Muscle layer of duodenum (tissue), 2 donors: Measurements from ENCODE around the gene NT5C3A.

Experiments used
- H3K27ac ChIP-seq: one replicate; pipeline ENCODE4 v1.7.0; 2013; ENCODE audit warnings: mild to moderate bottlenecking, low read length
- H3K27me3 ChIP-seq: one replicate; pipeline ENCODE4 v1.7.0; 2013; ENCODE audit warnings: low read depth, mild to moderate bottlenecking, control low read depth, low read length
- H3K36me3 ChIP-seq, 2 donors: one replicate each; pipeline ENCODE4 v1.7.0; 2013; ENCODE audit warnings: low read length in 2 of 2, control low read depth in 1 of 2, mild to moderate bottlenecking in 1 of 2; ENCODE audit not compliant: insufficient read depth in 2 of 2, control insufficient read depth in 1 of 2
- H3K4me1 ChIP-seq, 2 donors: one replicate each; pipeline ENCODE4 v1.7.0; 2013; ENCODE audit warnings: low read length in 2 of 2, mild to moderate bottlenecking in 2 of 2, control low read depth in 1 of 2, moderate library complexity in 1 of 2; ENCODE audit not compliant: insufficient read depth in 2 of 2, control insufficient read depth in 1 of 2
- H3K4me3 ChIP-seq, 2 donors: one replicate each; pipeline ENCODE4 v1.7.0; 2013; ENCODE audit warnings: low read length in 2 of 2, low read depth in 1 of 2, mild to moderate bottlenecking in 1 of 2
- H3K9me3 ChIP-seq, 2 donors: one replicate each; pipeline ENCODE4 v1.7.0; 2013; ENCODE audit warnings: low read length in 2 of 2, control low read depth in 1 of 2, mild to moderate bottlenecking in 1 of 2; ENCODE audit not compliant: control insufficient read depth in 1 of 2
- donor health status: healthy.

The NT5C3A gene

DNA sequence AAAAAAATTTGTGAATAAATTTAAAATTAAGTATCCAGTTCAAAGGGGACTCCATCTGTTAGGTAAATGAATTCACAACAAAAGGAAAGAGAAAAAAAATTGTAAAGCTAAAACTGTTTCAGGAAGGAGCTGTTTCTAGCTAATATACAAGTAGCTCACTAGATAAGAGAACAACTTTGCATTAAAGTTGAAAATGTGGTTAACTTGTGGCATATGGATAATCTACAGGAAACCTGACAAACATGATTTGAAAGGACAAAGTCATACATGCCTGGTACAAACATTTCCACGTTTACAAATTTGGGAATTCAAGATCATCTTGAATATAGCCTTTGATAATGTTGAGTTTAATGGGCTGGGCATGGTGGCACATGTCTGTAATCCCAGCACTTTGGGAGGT lies 8.9 kb downstream of the NT5C3A start:
- Histone ChIP-seq H3K27ac (no peak overlapping the region), H3K9me3 (no peaks in the 10 kb centered on the region), H3K36me3 (no peaks in the 10 kb centered on the region), H3K4me3 (no peak overlapping the region), H3K4me1 (peaks cover under 1 to 15% of the 10 kb centered on the region in 2 donors), H3K27me3 (no peaks in the 10 kb centered on the region)

DNA sequence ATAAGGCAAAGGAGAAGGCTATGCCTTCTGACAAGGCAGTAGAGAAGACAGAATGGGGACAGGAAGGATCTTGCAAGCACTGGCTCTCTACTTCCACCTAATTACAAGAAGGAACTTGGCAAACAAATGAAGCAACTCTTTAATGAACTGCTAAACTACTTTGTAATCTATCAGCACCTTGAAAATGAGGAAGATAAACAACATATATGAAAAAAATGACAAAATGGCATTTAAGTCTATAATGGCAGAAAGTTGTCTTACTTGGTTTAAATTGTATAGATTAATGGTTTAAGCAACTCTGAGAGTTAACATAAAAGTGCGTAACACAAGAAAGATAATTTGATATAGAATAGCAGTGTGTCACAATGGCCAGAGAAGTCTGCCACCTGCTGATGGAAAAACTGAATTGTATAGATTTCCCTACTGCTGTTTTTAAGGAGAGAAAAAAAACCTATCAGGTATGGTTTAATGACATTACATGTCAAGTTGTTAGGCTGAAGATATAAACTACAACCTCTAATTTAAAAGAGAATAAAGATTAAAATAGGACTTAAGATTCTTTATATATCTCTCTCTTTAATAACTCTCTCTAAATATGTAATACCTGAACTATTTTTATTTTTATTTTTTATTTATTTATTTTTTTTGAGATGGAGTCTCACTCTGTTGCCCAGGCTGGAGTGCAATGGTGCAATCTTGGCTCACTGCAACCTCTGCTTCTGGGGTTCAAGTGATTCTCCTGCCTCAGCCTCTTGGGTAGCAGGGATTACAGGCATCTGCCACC lies 11.8 kb downstream of the NT5C3A start:
- no peaks in the 10 kb centered on the region for H3K27me3 ChIP-seq
- no peaks in the 10 kb centered on the region for H3K36me3 ChIP-seq
- no peaks in the 10 kb centered on the region for H3K9me3 ChIP-seq
- peak overlapping the region; percentile 52 for H3K27ac ChIP-seq
- H3K4me3 ChIP-seq, result peak overlapping the region in 1 of 2 donors; percentile 16
- H3K4me1 ChIP-seq, result peaks cover 6 to 14% of the 10 kb centered on the region in 2 donors

DNA sequence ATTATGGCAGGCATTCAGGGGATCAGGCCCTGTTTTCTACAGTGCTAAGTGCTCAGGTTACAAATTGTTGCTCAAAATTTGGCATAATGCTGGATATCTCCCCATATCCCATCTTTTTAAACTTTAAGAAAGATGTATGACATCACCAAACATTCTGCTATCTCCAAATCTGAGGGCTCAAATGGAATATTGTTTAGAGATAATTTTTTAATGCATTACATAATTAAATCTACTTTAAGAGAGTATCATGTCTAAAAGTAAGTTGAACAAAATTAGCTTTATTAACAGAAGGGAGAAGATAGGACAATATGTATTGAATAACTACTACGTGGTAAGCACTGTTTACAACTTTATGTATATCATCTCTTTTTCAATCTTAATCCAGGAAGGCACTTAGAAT lies 13.9 kb downstream of the NT5C3A start:
- Histone ChIP-seq H3K4me1 (peaks cover 8 to 23% of the 10 kb centered on the region in 2 donors), H3K4me3 (no peak overlapping the region), H3K9me3 (no peaks in the 10 kb centered on the region), H3K36me3 (no peaks in the 10 kb centered on the region), H3K27me3 (no peaks in the 10 kb centered on the region), H3K27ac (no peak overlapping the region)

DNA sequence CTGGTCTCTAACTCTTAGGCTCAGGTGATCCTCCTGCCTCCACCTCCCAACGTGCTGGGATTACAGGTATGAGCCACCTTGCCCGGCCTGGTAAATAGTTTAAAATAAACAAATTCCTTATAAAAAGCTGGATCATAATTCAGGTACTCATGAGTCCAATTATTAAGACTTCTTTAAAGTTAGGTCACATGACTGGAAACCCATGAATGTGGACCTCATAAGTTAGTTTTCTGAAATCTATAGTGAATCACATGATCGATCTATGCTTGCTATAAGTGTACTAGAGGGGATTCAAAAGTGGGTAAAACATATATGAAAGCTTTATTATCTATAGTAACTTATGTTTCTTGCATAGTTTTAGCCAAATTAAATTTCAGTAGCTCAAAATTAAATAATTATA lies 14.3 kb downstream of the NT5C3A start:
- Histone ChIP-seq H3K36me3 (no peaks in the 10 kb centered on the region), H3K9me3 (no peaks in the 10 kb centered on the region), H3K4me3 (no peak overlapping the region), H3K27ac (no peak overlapping the region), H3K4me1 (peaks cover 11 to 23% of the 10 kb centered on the region in 2 donors), H3K27me3 (no peaks in the 10 kb centered on the region)

DNA sequence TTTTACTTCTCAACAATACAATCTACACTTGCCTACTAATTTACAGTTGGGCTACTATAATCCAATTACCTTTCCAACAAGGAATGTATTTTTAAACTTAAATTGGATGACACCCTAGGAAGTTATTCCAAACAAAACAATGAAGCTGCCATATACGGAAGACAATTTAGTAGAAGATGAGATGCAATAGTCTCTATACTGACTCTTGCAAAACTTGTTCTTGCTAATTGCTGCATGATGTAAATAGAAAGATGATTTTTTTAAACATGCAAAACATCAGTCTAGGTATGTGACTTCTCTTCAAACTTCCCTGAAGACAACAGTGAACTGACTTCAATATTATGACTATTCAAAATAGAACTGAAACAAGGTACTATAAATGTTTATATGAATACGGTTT lies 17.6 kb downstream of the NT5C3A start:
- Histone ChIP-seq H3K4me3 (no peak overlapping the region), H3K27me3 (no peaks in the 10 kb centered on the region), H3K9me3 (no peaks in the 10 kb centered on the region), H3K36me3 (no peaks in the 10 kb centered on the region), H3K27ac (peak overlapping the region; percentile 92), H3K4me1 (peaks cover 11 to 23% of the 10 kb centered on the region in 2 donors)

DNA sequence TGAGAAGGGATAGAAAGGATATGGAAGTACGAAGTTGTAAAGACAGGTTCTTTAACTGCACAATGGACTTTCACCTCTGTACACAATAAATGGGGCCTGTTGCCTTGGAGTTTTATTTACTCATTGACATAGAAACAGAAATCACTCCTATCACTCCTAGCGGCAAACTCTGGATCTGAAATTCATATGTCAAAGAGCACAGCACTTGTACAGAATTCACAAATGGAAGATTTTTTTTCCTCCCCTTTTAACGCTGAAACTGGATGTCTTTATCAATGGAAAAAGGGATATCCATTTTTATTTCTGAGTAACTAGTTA lies 18.2 kb downstream of the NT5C3A start:
- H3K4me3 ChIP-seq, result peak overlapping the region in 1 of 2 donors; percentile 16
- peak overlapping the region; percentile 92 for H3K27ac ChIP-seq

DNA sequence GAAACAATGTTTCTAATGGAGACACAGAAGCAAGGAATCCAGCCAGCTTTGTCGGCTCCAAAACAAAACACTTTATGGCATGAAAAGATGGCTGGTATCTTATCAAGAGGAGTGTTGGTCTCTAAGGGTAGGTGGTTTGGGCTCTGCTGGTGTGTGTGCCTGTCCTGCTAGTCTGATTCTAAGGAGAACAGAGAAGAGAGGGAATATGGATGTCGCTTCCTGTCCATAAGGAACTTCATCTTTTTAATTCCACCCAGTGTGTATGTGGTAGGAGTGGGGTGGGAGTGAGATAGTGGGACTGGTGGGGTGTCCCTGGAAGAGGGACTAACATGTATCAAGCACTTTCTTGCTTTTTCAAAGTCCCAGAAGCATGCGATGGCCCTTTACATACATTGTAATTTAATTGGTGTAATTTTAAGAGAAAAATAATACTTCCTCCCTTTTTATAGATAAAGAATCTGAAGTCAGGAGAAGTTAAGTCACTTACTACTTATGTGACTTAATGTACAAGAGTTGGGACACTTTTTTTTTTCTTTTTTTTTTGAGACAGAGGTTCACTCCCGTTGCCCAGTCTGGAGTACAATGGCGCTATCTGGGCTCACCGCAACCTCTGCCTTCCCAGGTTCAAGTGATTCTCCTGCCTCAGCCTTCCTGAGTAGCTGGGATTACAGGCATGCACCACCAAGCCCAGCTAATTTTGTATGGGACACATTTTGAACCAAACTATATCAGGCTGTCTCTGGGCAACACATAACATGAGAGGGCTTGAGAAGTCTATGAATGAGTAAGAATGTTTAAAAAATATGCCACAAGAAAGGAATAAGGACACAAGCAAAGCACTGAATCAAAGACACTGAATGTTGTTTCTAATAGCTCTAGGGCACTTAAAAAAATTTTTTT lies 18.8 kb downstream of the NT5C3A start:
- Histone ChIP-seq H3K9me3 (no peaks in the 10 kb centered on the region), H3K4me3 (peak overlapping the region in 1 of 2 donors; percentile 16), H3K36me3 (no peaks in the 10 kb centered on the region), H3K4me1 (peaks cover 13 to 21% of the 10 kb centered on the region in 2 donors), H3K27me3 (no peaks in the 10 kb centered on the region), H3K27ac (peak overlapping the region; percentile 92)

More for the DNA sequence above, 18.2 kb downstream of the NT5C3A start:
- H3K4me1 ChIP-seq, result peaks cover 11 to 21% of the 10 kb centered on the region in 2 donors
- no peaks in the 10 kb centered on the region for H3K9me3 ChIP-seq
- no peaks in the 10 kb centered on the region for H3K27me3 ChIP-seq
- H3K36me3 ChIP-seq, result no peaks in the 10 kb centered on the region

DNA sequence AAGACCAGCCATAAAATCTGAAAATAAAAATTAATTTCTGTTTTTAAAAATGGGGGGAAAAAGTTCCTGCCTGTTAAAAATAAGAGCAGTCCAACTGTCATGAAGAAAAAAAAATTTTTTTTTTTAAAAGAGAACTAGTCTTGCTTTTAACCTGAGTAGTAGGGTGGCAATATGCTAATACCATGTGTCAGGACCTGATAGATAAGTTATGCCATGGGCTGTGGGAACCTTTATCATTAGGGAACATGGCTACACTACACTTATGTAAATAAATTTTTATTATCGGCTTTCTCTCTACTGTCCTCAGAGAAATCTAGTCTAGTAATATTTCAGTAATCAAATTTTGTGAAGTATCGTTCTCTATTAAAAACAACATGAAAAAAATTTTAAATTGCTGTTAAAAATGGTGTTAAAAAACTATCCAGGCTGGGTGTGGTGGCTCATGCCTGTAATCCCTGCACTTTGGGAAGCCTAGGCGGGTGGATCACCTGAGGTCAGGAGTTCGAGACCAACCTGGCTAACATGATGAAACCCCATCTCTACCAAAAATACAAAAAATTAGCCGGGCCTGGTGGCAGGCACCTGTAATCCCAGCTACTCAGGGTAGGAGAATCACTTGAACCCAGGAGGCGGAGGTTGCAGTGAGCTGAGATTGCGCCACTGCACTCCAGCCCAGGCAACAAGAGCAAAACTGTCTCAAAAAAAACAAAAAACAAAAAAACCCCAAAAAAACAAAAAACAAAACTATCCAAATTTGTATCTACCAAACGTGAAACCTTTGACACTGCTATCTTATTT lies 20.7 kb downstream of the NT5C3A start:
- Histone ChIP-seq H3K4me3 (no peak overlapping the region), H3K27me3 (no peaks in the 10 kb centered on the region), H3K9me3 (no peaks in the 10 kb centered on the region), H3K36me3 (no peaks in the 10 kb centered on the region), H3K27ac (no peak overlapping the region), H3K4me1 (peaks cover 14 to 30% of the 10 kb centered on the region in 2 donors)

DNA sequence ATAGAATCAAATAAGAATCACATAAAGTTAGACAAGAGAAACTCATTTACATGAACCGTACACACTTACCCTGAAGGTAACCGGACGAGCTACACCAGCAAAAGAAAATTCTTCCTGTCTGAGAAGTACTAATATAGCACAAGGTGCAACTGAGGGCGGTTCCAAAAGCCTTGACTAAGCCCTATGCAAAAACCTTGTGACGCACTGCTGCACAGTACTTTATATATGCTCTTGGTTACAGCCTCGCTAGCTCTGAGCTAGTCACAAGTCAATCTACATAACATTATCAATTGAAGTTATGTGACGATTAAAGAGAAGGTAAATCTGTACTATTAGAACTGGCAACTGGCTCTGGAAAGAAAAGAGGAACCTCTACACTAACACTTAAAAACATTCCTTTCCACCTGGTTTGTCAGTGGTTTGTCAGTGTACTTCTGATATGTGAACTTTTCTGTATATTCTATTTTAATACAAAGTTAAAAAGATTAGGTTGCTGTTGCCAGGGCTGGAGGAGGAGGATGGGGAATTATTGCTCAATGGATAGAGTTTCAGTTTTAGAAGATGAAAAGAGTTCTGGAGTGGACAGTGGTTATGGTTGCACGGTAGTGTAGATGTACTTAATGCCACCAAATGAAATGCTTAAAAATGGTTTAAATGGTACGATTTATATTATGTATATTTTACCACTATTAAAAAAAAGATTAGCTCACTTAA lies 21.6 kb downstream of the NT5C3A start:
- H3K4me3 ChIP-seq, result peak overlapping the region; percentile 14 to 26
- H3K36me3 ChIP-seq, result no peaks in the 10 kb centered on the region
- no peaks in the 10 kb centered on the region for H3K27me3 ChIP-seq
- peak overlapping the region; percentile 84 for H3K27ac ChIP-seq
- H3K9me3 ChIP-seq, result no peaks in the 10 kb centered on the region
- peaks cover 14 to 30% of the 10 kb centered on the region in 2 donors for H3K4me1 ChIP-seq

DNA sequence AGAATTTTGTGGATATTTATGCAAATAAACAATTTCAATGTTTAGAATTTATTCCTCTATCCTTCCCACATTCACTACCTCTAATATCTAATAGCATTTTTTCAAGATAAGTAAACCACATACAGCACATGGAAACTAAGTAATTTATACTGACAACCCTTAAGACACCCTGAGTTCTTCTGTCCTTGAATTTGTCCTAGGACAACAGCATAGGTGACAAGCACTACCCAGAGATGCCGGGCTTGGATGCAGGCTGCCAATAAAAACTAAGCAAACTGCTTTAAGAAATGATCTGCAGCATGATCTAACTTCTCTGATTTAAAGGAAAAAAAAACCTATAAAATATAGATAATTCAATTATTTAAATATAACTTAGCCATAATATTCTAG lies 22.7 kb downstream of the NT5C3A start:
- Histone ChIP-seq H3K27me3 (no peaks in the 10 kb centered on the region), H3K9me3 (no peaks in the 10 kb centered on the region), H3K4me3 (peak overlapping the region; percentile 70 to 85), H3K4me1 (peaks cover 14 to 29% of the 10 kb centered on the region in 2 donors), H3K27ac (peak overlapping the region; percentile 84), H3K36me3 (no peaks in the 10 kb centered on the region)
